HG02678 (cell line): ENCODE measurements around the gene OR8B4.
"Not testable (repeated sequence)": the region's sequence is repeated elsewhere in the genome, so short reads cannot be mapped to it uniquely, and the experiment has no call there.

Experiments
- ATAC-seq: cut with Tn5 transposase; IDR thresholded peaks from one replicate; pipeline ENCODE4 v1.9.1; 2021; ENCODE audit warnings: mild to moderate bottlenecking, moderate library complexity; ENCODE audit not compliant: unreplicated experiment

Gene OR8B4

GRCh38 chr11:124424384-124424921 is at the start of gene OR8B4:
Gene OR8B4 (minus strand): TSS chr11:124424871. CDS start chr11:124424871, 0 bp downstream.
- ATAC-seq = no peak

GRCh38 chr11:124474079-124474478 is 49.4 kb upstream of the OR8B4 start:
- ATAC-seq = no peak

GRCh38 chr11:124473476-124473875 is 48.8 kb upstream of the OR8B4 start:
- ATAC-seq = no peak

- ATAC-seq = no peak
These were observed 46.0 kb upstream of the OR8B4 start for GRCh38 chr11:124470561-124471227.

GRCh38 chr11:124467381-124467927 is 42.8 kb upstream of the OR8B4 start:
- ATAC-seq = no peak

- no peak for ATAC-seq
These were observed 40.7 kb upstream of the OR8B4 start for GRCh38 chr11:124465368-124465767.

- ATAC-seq = no peak
These were observed 39.3 kb upstream of the OR8B4 start for GRCh38 chr11:124463990-124464389.

GRCh38 chr11:124463324-124463723 is 38.7 kb upstream of the OR8B4 start:
- no peak for ATAC-seq

- no peak for ATAC-seq
These were observed 35.8 kb upstream of the OR8B4 start for GRCh38 chr11:124460459-124460858.

GRCh38 chr11:124459379-124459778 is 34.7 kb upstream of the OR8B4 start:
- not testable (repeated sequence) for ATAC-seq

- no peak for ATAC-seq
These were observed 29.9 kb upstream of the OR8B4 start for GRCh38 chr11:124454552-124454951.

- ATAC-seq = no peak
These were observed 22.2 kb upstream of the OR8B4 start for GRCh38 chr11:124446916-124447315.

GRCh38 chr11:124445646-124446150 is 21.0 kb upstream of the OR8B4 start, which contains the start of gene OR8B8:
Gene OR8B8 (minus strand): TSS chr11:124445696. CDS start chr11:124441085, 4,611 bp downstream.
- ATAC-seq = no peak

GRCh38 chr11:124442847-124443246 is 18.2 kb upstream of the OR8B4 start:
- no peak for ATAC-seq

- no peak for ATAC-seq
These were observed 17.8 kb upstream of the OR8B4 start for GRCh38 chr11:124442442-124442841.

GRCh38 chr11:124441519-124441918 is 16.8 kb upstream of the OR8B4 start:
- no peak for ATAC-seq

GRCh38 chr11:124441081-124441480 is 16.4 kb upstream of the OR8B4 start:
- no peak for ATAC-seq

- ATAC-seq = no peak
These were observed 15.9 kb upstream of the OR8B4 start for GRCh38 chr11:124440608-124441007.

- no peak for ATAC-seq
These were observed 10.0 kb upstream of the OR8B4 start for GRCh38 chr11:124434699-124435098.

GRCh38 chr11:124429599-124429998 is 4.9 kb upstream of the OR8B4 start:
- ATAC-seq = no peak

- no peak for ATAC-seq
These were observed 3.6 kb downstream of the OR8B4 start for GRCh38 chr11:124421043-124421442.

GRCh38 chr11:124415356-124415923 is 9.2 kb downstream of the OR8B4 start:
- no peak for ATAC-seq
